GM19043 (cell line): ENCODE measurements around the gene LCN1.

Source experiments
- ATAC-seq: cut with Tn5 transposase; IDR thresholded peaks from one replicate; pipeline ENCODE4 v1.9.1; 2021; ENCODE audit warnings: low read depth; ENCODE audit not compliant: unreplicated experiment

The LCN1 gene

DNA sequence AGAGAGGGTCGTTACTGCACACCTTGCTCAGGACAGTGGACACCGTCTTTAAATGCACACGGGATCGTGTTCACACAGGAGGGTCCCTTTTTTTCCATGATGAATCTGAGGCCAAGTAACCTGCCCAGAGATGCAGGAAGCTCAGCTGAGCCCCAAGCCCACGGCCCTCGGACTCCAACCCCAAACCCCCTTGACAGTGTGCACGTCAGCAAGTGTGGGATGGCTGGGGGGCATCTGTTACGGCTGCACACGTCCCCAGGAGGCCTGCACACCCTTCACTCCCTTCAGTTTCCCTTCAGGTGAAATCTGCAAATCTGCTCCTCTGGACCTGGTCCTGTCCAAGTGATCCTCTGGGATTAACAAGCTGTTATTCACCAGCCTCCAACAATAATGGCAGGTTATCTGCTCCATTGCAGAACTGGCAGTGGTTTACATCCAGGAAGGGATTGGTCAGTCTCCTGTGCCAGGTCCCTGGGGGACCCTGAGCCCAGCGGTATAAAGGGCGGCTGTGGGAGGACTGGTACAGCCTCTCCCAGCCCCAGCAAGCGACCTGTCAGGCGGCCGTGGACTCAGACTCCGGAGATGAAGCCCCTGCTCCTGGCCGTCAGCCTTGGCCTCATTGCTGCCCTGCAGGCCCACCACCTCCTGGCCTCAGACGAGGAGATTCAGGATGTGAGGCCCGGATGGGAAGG is at the start of gene LCN1:
Gene LCN1, plus strand, starts transcription at position 525 of the 692 bp plus-strand sequence. Its CDS starts 58 bp downstream, at position 583.
- no peak for ATAC-seq

DNA sequence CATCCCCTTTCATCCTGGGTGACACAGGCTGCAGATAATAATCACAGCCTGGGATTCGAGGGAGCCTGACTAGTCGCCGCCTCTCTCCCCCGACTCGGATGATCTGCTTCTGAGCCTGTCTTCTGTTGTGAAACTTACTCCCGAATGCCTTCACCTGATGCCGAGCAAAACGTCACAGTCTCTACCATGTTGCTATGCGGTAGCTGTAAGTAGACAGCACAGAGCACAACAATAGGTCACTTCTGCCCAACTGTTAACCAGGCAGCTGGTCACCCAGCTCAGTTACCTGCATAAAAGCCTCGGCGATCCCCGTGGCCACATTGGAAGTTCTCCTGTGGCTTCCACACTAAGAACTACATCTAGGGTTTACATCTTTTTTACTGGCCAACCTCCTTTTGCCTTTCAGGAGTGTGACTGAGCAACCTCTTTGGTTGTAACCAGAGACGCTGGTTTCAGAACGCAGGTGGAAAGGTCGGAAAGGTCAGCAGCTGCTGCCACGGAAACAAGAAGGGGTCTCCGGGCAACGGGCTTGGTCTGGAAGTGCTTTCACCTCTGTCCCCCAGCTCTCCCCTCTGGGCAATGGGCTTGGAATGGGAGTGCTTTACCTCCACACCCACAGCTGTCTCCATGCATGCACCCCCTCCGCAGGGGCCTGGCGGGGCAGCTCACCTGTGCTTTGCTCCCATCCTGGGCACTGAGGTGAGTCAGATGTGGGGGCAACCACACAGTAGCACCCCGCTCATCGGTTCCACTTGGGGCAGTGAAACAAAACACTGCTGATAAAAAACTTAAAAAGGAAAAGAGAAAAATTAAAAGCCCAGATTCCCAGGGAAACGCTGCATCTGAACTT is 49.2 kb upstream of the LCN1 start:
- no peak for ATAC-seq

DNA sequence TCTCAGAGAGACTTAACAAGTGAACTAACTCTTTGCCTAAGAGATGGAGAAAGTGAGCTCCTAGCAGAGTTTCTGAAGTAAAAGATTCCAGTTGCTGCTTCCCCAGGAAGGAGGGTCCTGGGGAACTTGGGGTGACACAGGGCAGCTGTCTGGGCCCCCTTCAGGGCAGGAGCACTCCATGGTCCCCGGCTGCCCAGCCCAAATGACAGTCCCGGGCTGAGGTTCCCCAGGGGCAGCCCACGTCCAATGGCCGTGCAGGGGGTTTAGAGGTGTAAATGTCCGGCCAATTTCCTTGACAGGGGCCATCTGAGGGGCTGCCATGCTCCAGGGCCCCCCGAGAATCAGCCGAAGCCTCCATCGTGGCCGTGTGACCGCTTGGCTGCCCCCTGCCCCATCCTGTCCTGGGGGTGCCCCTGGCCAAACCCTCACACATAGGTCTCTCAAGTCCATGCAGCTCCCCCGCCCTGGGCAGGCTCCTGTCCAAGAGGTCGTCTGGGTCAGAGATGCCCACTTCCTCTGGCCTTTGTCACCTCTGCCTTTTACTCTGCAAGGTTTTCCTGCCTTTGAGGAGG is 47.2 kb upstream of the LCN1 start:
- ATAC-seq = no peak

GRCh38 chr9:135474915-135475314 is 46.3 kb upstream of the LCN1 start:
- no peak for ATAC-seq

- ATAC-seq = no peak
Measured at GRCh38 chr9:135476561-135477355, 44.5 kb upstream of the LCN1 start.

GRCh38 chr9:135478191-135478590 is 43.0 kb upstream of the LCN1 start:
- ATAC-seq = no peak

GRCh38 chr9:135478829-135479468 is 42.3 kb upstream of the LCN1 start:
- ATAC-seq = no peak

- no peak for ATAC-seq
Measured at GRCh38 chr9:135479469-135480052, 41.7 kb upstream of the LCN1 start, which contains the start of gene PPP1R26. PPP1R26 (plus strand) TSS chr9:135479782; CDS start chr9:135484511, 4,729 bp downstream.

DNA sequence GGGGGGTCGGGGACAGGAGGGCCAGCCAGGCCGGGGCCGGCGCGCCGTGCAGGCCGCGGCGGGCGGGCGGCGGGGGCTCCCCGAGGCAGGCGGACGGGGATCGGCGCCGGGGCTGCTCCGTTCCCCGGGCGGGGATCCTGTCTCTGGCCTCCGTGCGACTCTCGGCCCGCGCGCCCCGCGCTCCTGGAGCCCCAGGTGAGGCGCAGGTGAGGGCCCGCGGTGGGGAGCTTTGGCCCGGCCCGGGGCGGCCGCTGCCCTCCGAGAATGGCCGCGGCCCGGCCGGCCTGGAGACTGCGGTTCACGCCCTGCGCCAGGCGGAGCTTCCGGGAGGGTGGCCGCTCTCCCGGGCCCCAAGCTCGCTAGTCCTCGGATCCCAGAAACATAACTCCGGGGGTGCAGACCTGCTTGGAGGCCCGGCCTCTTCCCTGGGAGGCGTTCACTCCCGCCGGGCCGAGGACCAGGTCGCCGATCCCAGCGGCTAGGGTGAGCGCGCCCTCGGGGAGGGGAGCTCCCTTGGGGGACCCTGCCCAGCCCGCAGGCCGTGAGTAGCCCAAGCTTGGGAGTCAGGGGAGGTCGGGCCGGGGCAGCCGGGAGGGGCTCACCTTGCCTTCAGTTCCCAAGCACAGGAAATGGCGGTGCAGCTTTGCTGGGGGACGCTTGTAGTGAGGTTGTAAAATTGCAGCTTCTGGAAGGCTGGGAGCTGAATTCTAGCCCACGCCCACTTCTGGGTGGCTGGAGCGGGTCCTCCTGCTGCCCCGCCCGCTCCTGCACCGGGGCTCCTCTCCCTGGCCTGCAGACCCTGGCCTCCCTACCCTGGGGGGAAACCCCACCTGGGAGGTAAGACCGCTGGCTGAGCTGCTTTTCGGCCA is 40.9 kb upstream of the LCN1 start:
- no peak for ATAC-seq

DNA sequence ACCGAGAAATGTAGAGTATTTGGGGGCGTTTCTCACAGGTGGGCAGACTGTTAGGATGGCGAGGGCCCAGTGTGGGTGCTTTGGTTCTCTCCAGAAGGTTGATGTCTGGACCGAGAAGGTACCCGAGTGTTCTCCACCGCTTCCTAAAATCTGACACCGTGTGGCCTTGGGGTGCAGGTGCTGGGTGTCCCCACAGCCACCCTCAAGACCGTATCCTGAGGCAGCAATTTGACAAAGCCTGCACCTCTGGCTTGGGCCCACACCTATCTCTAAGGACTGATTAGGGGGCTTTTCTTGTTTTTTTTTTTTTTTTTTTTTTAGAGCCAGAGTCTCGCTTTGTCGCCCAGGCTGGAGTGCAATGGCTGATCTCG is 40.3 kb upstream of the LCN1 start:
- no peak for ATAC-seq

- no peak for ATAC-seq
Measured at GRCh38 chr9:135482015-135482754, 39.1 kb upstream of the LCN1 start.

- no peak for ATAC-seq
Measured at GRCh38 chr9:135484460-135485277, 36.6 kb upstream of the LCN1 start.

DNA sequence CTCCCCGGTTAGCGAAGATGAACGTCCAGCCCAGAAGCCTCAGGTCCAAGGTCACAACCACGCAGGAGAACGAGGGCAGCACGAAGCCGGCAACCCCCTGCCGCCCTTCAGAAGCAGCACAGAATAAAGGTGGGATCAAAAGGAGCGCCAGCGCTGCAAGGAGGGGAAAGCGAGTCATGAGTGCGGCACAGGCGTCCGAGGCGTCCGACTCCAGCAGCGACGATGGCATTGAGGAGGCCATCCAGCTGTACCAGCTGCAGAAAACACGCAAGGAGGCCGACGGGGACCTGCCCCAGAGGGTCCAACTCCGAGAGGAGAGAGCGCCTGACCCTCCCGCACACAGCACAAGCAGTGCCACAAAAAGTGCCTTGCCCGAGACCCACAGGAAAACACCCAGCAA is 35.9 kb upstream of the LCN1 start:
- ATAC-seq = no peak

DNA sequence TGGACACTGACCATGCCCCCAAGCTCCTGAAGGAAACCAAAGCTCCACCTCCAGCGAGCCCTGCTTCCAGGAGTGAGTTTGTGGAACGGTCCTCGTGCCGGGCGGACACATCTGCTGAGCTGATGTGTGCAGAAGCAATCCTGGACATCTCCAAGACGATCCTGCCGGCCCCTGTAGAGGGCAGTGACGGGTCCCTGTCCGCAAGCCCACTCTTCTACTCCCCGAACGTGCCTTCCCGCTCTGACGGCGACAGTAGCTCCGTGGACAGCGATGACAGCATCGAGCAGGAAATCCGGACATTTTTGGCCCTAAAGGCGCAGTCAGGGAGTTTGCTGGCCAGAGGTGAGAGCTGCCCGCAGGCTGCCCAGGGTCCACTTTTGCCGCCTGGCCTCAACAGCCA is 35.4 kb upstream of the LCN1 start:
- no peak for ATAC-seq

- ATAC-seq = no peak
Measured at GRCh38 chr9:135486267-135487065, 34.8 kb upstream of the LCN1 start.

DNA sequence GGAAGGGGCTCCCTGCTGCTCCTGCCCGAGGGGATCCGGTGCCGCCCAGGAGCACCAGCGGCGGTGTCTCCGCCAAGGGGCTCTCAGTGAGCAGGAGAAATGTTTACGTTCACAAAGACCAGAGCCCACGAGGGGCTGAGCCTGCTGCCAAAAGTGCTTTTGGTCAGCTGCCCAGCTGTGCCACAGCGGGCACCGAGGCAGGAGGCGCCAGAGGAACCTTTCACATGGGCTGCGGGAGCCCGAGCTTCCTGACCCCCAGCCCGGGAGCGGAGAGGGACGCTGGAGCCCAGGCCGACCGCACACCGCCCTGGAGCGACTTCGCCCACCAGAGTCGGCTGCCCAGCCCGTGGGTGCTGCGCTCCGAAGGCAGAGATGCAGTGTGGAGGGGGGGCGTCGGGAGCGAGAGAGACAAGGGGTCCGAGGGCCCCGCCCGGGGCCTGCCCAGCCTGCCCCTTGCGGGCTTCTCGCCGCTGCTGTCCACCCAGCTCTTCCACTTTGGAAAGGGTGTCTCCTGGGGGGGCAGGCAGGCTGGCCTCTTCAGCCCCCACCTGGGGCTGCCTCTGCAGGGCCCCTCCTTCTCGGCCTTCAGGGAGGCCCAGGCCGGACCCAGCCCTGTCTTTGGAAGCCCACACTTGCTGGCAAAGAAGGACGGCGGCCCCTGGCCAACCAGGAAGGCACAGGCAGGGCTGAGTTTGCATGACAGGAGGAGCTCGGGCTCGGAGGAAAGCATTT is 33.8 kb upstream of the LCN1 start:
- no peak for ATAC-seq
